HG03064 (cell line): ENCODE results near the gene OR9A2.

Source experiments
- ATAC-seq: cut with Tn5 transposase; IDR thresholded peaks from one replicate; pipeline ENCODE4 v1.9.1; 2021; ENCODE audit warnings: low read depth; ENCODE audit not compliant: unreplicated experiment

The OR9A2 gene

DNA sequence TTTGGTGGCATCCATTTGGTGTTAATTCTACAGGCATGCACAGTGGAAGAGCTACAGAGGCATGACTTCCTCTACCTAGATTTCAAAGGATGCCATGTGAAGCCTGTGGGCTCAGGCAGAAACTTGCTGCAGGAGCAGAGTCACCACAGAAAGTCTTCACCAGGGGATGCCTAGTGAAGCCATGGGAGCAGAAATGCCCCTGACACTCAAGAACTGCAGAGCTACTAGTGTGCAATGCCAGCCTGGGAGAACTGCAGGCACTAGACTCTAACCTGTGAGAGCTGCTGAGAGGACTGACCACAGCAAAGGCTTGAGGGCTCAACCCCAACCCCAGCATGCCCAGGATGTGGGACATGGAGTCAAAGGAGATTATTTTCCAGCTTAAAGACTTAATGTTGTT is 3.9 kb downstream of the OR9A2 start:
- no peak for ATAC-seq

DNA sequence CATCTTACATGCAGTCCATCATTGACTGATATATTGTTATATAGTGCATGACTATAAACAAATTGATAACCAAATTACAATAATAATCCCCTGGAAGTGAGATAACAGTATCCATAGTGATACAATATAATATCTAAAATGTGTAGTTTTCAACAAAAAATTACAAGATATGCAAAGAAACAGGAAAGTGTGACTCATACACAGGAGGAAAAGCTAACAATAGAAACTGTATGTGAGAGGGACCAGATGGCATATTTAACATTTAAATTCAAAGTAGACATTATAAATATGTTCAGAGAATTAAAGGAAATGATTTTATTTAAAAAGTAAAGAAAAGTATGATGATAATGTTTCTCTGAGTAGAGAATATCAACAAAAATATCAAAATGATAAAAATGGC is 8.0 kb downstream of the OR9A2 start:
- ATAC-seq, result no peak

DNA sequence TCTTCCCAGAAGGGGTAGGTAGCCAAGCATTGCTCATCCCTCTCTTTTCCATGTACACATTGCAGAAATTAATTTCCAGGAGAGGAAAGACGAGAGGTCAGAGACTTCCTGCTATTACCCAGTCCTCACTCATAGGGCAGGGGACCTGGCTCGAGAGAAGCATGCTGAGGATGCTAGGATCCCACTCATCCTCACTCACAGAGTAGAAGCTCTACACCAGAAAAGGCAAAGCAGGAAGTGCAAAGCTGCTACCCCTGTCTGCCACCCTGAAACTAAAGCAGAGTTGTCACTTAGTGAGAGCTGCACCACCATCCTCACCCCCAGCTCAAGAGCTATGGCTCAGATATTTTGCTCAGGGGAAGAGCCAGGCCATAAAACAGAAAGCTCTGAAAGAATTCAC is 9.9 kb downstream of the OR9A2 start:
- ATAC-seq, result no peak

DNA sequence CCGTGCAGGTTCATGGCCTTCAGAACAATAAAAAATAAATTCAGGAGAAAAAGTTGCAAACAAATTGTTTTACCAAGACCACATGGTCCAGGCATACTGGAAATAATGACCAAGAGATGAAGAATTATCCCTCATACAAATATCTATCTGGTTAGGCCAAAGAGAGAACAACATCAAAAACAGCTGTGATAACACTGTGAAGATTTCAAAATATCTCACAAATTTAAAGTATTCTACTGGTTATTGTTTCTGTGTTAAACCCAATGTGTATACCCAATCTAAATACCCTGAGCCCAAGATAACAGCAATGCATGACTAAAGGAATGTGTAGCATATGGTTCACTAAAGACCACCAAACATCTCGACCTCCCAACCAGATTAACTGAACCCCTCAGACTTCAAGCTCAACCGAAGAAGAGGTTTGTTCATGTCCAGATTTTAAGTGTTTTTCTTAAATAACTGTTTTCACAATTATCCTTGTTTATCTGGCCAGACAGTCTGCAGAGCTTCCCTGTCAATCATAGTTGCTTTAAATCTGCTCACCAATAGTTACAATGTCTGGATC is 10.9 kb downstream of the OR9A2 start:
- no peak for ATAC-seq

DNA sequence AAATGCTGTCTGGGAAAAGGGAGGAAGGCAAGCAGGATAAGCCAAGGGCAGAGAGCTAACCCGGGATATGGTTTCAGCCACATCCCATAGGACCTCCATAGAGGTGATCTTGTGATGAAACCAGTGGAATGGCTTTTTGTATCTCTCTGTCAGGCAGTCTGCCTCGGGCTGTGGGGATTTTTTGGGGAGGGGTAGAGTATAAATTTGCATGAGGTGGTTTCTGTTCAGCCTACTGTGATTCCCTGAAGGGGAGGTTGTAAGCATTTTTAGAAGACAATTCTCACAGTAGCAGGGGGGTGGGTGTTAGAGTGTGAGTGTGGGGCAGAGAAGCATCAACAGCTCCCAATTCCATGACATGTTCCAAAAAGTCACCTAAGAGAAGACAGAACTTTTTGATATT is 11.8 kb downstream of the OR9A2 start:
- ATAC-seq, result peak; percentile 74

DNA sequence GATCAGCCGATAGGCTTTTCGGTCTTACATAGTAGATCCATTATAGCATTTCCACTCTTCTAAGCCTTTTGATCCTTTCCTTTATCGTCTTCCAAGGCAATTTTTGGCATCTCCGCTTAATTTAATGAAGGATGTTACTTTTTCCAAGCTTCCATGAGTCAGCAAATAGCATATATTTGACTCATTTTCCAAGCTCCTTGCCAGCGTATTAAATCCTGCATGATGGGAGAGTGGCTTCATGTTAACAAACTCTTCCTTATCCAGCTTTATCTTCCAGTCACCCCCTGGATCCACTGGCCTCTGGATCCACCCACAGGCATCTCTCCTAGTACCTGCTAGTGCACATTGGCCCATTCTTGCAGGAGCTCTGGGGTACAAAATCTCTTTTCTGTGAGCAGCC is 13.0 kb downstream of the OR9A2 start:
- ATAC-seq, result no peak

DNA sequence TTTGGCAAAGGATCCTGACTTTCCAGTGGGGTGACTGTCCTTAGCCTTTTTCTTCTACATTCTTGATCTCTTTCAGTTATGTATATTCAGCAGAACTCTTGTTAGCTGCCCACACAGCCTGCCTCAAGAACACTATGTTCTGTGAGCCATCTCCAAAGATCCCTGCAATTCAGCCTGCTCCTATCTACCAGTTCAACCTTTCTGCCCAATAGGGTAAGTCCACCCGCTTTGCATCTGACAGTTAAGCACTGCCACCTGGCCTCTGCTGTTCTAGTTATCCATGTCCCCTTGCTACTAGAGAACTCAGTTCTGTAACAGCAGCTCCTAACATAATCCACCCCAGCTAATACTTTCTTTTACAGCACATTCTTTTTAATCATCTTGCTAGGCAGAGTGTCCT is 13.5 kb downstream of the OR9A2 start:
- ATAC-seq, result no peak

DNA sequence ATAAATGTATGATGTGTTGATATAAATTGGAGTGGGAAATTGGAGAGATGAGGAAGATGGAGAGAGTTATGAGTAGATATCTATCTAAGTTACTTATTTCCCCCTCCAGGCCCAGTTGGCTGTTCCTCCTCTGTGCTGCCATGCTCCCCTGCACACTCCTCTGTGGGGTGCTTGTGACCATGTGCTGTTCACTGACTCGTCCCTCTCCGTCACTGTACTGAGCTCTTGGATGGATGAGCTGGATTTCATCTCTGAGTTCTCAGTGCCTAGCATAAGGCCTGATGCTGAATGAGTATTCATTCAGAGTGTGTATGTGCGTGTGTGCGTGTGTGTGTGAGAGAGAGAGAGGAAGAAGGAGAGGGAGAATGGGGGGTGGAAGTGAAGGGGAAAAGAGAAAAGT is 14.5 kb downstream of the OR9A2 start:
- ATAC-seq, result no peak

DNA sequence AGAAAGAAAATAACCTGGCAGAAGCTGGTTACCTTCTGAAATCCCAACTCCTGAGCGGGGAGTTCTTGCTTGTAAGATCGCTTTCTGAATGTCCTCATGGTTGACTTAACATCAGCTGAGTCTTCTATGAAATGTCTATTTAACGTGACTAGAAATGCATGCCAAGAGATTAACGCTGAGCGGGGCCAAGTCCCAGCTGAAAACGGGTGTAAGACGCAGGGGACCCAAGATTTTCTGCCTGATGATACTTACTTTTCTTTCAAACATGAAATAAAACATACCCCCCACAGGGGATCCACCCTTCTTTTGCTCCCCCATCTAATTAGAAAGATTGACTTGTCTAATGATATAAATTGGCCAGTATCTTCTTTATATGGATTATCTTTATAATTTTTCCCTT is 14.9 kb downstream of the OR9A2 start:
- ATAC-seq, result no peak

DNA sequence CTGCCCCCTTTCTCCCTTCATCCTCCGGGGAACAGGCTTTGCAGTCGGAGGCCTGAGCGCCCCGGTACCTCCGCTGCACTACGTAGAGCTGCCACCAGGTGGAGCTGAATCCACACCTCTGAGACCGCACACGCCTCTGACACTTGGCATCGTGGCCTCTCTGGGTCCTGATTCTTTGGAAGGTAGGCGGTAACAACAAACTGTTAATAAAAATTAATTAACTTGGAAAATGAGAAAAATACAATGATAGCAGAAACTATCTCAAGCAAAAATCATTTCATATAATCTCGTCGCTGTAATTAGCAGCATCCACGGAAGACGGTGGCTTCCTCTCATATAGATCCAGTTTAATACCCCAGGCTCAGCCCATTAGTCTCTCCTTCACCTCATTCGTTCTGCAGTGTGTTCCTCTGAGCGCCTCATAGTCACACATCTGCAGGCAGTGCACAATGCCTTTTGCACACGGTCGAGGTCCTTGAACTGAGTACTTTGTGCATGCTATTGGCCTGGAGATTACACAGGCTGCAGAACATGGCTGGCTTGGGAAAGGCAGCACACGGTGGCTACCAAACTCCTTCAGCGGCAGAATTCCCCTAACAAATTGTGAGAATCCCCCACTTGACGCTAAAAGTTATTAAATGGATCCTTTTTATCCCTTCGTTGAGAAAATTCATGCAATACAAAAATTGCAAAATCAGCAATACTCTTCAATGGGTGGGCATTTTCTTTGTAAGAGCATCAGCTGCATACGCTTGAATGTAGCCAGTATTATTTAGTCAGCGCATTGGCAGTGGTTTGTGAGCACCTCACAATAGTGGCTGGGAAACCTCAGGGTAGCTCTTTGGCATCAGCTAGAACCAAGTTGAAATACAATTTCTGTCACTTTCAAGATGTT is 18.7 kb downstream of the OR9A2 start:
- peak; percentile 76 for ATAC-seq

DNA sequence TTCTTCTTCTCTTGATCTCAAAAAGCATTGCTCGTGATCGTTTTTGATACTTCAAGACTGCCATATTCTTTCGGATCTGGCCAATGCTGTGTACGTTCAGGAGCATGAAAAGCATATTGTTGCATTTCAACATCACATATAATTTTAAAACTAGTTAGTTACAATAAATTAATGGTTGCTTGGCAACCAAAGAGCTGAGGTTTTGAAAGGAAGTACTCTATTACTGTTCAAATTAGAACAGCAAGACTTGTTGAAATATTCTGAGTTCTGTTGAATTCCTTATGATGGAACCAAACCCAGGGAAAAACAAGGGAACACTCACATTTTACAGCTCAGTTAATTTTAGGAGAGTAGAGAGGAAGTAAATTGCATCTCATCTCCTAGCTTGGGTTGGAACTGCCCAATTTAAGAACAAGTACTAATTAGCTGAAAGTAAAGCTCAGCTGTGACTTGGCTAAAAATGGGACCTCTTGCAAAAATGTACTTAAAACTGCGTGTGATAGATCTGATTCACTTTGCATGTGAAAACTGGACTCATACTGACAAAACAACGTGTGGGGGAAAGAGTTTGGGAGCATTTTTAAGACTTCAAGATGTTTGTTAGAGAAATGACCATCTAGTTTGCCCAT is 21.2 kb downstream of the OR9A2 start:
- no peak for ATAC-seq

DNA sequence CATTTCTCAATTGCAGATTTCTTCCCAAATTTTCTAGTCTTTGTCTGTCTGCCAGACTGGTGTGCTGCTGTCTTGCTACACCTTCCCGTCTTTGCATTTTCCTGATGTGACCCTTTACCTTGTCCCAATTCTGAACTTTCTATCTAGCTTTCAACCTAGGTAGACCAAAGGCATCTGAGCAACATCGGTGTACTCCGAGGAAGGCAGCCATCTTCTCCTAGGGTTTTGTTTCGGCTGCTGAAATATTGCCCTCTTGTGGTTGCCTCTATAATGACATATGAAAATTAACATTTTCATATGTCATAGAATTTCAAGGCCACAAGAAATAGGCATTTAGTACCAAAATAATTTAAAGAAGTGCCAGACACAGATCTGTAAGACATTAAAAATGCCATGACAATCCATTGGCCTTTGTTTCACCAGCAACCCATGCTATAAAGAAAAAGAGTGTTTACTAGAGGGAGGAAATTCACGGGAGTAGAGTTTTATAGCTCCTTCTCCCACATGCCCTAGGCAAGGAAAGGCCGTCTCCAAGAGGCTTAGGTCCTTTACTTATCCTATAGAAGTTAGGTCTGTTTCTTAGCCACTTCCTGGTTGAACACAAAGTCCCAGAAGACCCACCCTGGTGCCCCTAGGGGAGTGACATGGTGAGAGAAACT is 23.4 kb downstream of the OR9A2 start:
- no peak for ATAC-seq

DNA sequence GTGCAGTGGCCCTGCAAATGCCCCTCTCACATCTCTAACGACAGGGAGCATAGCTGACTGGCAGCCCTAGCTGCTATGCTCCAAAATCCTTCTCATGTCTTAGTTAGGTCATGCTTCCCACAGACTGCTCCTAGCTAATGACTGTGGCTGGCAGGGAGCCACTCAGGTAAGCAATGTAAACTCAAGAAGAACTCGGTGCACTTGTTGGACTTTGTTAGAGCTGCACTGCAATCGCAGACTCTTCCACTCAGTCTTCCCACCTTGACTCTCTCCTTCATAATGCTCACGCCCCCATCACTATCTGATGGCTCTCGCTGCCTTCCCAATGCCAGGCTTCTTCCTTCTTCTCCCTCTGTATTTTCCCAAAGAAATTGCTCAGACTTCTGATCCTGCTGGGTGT is 24.0 kb downstream of the OR9A2 start:
- no peak for ATAC-seq

DNA sequence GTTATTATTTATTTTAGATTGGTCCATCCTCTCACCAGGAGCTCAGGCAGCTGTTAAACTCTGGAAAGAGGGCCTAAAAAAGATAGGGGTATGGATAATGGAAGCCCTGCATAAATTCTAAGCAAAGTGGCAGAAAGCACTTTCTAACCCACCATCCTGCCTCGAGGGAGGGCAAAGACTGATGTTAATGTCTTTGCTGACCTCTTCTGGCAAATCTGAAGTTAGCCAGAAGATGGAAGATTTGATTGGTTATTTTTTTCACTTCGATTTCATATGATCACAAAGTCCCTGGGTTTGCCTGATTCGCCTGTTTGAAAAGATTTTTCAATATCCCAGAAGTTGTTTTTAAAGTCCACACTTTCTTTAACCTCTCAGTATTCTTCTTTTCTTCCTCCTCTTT is 24.8 kb downstream of the OR9A2 start:
- ATAC-seq, result no peak

DNA sequence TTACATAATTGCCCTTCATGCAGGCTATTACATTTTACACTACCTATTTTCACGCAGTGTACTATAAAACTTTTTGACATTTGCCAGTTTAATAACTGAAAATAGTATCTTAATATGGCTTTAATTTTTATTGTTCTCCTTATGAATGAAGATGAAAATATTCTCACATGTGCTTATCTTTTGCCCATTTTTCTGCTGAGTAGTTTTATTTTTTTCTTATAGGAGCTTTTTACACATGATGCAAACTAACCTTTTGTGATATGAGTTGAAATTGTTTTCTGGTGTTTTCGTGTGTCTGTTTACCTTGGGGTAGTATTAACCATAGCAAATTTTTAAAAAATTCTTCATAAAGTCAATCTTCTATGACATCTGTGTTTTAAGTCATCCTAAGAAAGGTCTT is 26.3 kb downstream of the OR9A2 start:
- ATAC-seq, result no peak

DNA sequence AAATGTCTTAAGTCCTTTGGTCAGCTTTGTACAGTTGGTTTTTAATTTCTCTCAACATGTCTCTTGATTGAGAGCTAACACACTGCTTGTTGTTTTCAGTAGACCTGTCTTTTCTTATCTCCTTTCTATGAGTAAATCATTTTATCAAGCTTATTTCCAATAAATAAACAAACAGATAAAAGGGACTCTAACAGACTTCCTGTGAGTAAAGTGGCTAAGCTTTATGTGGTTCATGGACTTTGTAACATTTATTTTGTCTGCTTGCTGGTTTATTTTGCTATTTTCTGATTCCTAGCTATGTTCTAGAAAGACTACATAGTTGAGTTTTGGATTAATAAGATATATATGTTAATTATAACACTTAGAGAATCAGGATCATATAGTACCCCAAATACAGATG is 27.1 kb downstream of the OR9A2 start:
- no peak for ATAC-seq

DNA sequence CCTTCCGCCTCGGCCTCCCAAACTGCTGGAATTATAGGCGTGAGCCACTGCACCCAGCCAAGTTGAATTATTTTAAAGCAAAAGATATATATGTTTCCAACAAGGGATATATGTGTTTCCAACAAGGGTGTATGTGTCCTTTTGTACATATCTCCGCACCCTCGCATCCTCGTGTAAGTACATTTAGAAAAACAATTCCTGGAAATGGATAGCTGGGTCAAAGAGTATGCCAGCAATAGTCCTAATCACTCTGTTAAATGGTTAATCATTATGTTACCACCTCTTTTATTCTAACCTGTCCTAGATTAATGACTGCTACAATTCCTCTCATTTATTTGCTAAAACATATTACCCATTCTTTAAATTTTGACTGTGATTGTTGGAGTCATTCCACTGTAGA is 28.0 kb downstream of the OR9A2 start:
- ATAC-seq, result no peak

DNA sequence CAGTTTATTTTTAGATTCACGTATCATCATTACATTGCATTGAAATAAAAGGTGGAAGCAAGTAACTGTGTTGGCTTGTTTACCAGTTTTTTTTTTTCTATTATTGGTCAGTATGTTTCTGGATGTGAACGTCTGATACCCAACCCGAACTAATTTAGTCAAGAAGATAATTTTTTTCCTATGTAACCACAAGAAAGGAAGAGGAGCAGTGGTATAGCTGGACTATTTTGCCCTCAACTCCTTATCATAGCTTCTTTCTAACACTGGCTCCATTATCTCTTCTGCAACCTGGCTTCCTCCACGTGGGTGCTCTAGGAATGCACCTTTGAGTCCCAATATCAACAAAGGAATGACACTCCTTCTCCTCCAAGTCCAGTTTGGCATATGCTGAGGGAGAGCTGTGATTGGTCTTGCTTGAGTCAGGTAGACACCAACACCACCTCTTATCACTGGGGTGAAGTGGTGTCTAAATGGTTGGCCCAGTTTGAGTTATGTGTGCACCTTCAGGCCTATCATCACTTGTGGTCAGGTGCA is 29.4 kb downstream of the OR9A2 start:
- ATAC-seq, result no peak

DNA sequence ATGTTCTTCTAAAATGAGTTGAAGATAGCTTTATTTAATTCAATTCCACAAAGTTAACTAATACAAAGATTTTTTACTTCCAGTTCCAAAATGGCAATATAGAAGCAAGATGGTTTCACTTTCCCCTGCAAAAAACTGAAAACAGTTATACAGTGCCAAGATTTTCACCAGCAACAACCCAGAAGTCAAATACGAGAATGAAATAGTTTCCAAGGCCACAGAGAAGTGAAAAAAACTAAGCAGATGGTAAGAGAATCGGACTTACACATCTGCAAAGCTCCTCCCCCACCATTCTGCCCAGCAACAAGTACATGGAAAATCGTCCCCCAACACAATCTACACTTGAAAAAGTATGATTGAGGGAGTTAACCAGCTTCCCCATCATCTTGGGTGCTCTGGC is 34.5 kb downstream of the OR9A2 start:
- no peak for ATAC-seq

DNA sequence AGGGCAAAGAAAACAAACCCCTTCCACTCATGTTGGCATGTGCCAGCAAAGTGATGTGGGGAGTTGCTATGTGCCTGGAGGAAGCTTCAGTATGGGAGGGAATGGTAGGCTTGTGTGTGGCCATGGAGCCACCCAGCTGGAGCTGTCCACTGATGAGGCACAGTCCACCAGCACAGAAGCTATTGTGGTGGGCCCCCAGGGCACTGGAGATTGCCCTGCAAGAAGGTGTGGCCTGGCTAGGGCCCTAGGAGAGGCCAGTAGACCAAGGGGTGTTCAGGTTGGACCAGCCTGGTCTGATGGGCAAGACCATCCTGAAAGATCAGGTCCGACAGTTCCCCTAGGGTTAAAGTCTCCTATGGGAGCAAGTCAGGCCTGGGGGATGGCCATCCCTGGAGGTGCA is 42.6 kb downstream of the OR9A2 start:
- ATAC-seq, result no peak

DNA sequence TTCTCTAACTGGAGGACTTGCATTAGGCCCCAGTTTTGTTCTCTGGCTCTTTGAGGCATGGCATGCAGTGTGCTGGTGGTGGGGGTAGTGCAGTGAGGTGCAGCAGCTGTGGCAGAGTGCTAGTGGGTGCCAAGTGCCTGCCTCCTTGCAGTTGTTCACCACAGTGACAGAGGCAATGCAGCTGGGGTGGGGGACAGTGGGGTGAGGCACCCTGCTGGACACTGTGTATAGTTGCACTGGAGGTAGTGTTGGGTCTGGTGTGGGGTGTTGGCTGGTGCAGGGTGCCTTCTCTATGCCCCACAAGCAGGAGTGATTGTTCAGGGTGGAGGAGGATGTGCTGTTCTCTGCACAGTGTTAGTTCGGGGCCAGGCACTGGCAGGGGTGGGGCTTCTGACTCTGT is 43.1 kb downstream of the OR9A2 start:
- no peak for ATAC-seq
